GM12801 (cell line): ENCODE results near the gene LILRB2.

ENCODE experiments used
- TF ChIP-seq, protein P1 (sequence below): IDR thresholded peaks from one replicate; pipeline ENCODE4 v1.5.1; 2011; ENCODE audit warnings: control low read depth; ENCODE audit not compliant: insufficient read length; ENCODE audit errors: extremely low read depth

The LILRB2 gene

GRCh38 chr19:54229146-54229545 lies 51.8 kb downstream of the LILRB2 start:
- TF ChIP-seq, protein P1, sequence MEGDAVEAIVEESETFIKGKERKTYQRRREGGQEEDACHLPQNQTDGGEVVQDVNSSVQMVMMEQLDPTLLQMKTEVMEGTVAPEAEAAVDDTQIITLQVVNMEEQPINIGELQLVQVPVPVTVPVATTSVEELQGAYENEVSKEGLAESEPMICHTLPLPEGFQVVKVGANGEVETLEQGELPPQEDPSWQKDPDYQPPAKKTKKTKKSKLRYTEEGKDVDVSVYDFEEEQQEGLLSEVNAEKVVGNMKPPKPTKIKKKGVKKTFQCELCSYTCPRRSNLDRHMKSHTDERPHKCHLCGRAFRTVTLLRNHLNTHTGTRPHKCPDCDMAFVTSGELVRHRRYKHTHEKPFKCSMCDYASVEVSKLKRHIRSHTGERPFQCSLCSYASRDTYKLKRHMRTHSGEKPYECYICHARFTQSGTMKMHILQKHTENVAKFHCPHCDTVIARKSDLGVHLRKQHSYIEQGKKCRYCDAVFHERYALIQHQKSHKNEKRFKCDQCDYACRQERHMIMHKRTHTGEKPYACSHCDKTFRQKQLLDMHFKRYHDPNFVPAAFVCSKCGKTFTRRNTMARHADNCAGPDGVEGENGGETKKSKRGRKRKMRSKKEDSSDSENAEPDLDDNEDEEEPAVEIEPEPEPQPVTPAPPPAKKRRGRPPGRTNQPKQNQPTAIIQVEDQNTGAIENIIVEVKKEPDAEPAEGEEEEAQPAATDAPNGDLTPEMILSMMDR, result no peak
